Activated B cell treated with CpG ODN at 0.5 μM for 24 hours (primary cell): Measurements from ENCODE around the gene CAMK4. TPM values are rescaled to one million over a fixed set of nuclear protein-coding genes. Genes with fewer than 3 reads are reported as not detected.
A peak's percentile ranks its signal among the peaks of the same experiment; 100 is the strongest.

ENCODE experiments used
- ATAC-seq: fragments of 200-7000 bp; cut with Tn5 transposase; one replicate; pipeline ENCODE4 v1.10.0; 2021; ENCODE audit warnings: low read depth, mild to moderate bottlenecking, moderate library complexity
- CTCF ChIA-PET: fragments of 350-600 bp; sonication (Branson Sonifier 250); formaldehyde crosslinking; loops from one replicate; lab custom pipeline; 2021; ENCODE audit warnings: antibody characterized with exemption; lab: Charles Lee
- POLR2A ChIA-PET: fragments of 350-600 bp; sonication (Branson Sonifier 250); formaldehyde crosslinking; loops from one replicate; lab custom pipeline; 2021; ENCODE audit warnings: antibody characterized with exemption; lab: Charles Lee
- DNase-seq: peaks from one replicate; pipeline ENCODE4 v3.0.0; 2022
- H3K27ac Mint-ChIP-seq: one replicate; pipeline ENCODE4 v1.8.0; 2020; ENCODE audit warnings: mixed read lengths
- H3K27me3 Mint-ChIP-seq: one replicate; pipeline ENCODE4 v1.8.0; 2021; ENCODE audit warnings: mixed read lengths
- H3K36me3 Mint-ChIP-seq: one replicate; pipeline ENCODE4 v1.8.0; 2021; ENCODE audit warnings: low read depth, mixed read lengths
- H3K4me1 Mint-ChIP-seq: one replicate; pipeline ENCODE4 v1.8.0; 2021; ENCODE audit warnings: mixed read lengths
- H3K4me3 Mint-ChIP-seq: one replicate; pipeline ENCODE4 v1.8.0; 2020; ENCODE audit warnings: mild to moderate bottlenecking, mixed read lengths
- H3K9me3 Mint-ChIP-seq: one replicate; pipeline ENCODE4 v1.8.0; 2020; ENCODE audit warnings: mixed read lengths
- intact Hi-C: fragments of 100-400 bp; cut with micrococcal nuclease; formaldehyde crosslinking; loops from one replicate; pipeline ENCODE4 v1.15.1; 2024
- total RNA-seq: library from RNA; stranded (reverse); gene quantifications from 2 replicates; pipeline ENCODE4 v1.2.3, GENCODE V29; 2022
- TF ChIP-seq, protein P1 (sequence below): fragments of 200-600 bp; IDR thresholded peaks from one replicate; pipeline ENCODE4 v1.8.0; 2022; ENCODE audit warnings: antibody characterized with exemption, mild to moderate bottlenecking

CAMK4 gene
- total RNA-seq, 1 donor from 2014 or later = 6.3 TPM

GRCh38 chr5:111268300-111268699 lies 44.1 kb downstream of the CAMK4 start:
- intact Hi-C loops = no loop called here
- Mint-ChIP-seq H3K4me1 (no peaks in the 10 kb centered on the region), H3K9me3 (no peaks in the 10 kb centered on the region), H3K27ac (no peak overlapping the region), H3K27me3 (no peaks in the 10 kb centered on the region), H3K4me3 (no peak overlapping the region), H3K36me3 (no peaks in the 10 kb centered on the region)
- ChIA-PET CTCF (no interaction called here), POLR2A (no interaction called here)
- TF ChIP-seq, protein P1, sequence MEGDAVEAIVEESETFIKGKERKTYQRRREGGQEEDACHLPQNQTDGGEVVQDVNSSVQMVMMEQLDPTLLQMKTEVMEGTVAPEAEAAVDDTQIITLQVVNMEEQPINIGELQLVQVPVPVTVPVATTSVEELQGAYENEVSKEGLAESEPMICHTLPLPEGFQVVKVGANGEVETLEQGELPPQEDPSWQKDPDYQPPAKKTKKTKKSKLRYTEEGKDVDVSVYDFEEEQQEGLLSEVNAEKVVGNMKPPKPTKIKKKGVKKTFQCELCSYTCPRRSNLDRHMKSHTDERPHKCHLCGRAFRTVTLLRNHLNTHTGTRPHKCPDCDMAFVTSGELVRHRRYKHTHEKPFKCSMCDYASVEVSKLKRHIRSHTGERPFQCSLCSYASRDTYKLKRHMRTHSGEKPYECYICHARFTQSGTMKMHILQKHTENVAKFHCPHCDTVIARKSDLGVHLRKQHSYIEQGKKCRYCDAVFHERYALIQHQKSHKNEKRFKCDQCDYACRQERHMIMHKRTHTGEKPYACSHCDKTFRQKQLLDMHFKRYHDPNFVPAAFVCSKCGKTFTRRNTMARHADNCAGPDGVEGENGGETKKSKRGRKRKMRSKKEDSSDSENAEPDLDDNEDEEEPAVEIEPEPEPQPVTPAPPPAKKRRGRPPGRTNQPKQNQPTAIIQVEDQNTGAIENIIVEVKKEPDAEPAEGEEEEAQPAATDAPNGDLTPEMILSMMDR = no peak
- ATAC-seq = no peak
- no peak for DNase-seq

DNA sequence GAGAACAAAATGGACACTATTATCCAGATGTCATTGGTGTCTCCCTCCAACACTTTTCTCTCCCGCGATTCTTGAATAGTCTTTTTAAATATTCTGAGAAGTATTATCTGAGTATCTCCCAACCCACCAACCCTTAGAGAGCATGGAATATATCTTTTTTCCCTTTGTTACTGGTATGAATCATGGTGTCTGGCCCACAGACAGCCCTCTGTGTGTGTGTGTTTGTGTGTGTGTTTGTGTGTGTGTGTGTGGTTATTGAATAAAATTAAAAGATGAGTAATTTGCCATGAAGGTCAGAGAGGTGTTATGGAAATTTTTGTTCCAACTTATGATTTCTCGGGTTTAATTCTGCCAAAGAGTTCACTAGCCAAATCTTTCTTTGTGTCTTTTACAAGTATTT lies 47.7 kb downstream of the CAMK4 start:
- TF ChIP-seq, protein P1 = no peak
- Mint-ChIP-seq H3K4me1 (no peaks in the 10 kb centered on the region), H3K9me3 (no peaks in the 10 kb centered on the region), H3K27ac (no peak overlapping the region), H3K4me3 (no peak overlapping the region), H3K36me3 (no peaks in the 10 kb centered on the region), H3K27me3 (no peaks in the 10 kb centered on the region)
- ATAC-seq = no peak
- DNase-seq = no peak
- ChIA-PET POLR2A (no interaction called here), CTCF (no interaction called here)
- intact Hi-C loops = no loop called here

- CTCF ChIA-PET = interaction anchor here (2.4 kb wide), 1 partner anchor 118 kb away, joined by 8 read pairs; no protein-coding TSS in a partner anchor
- POLR2A ChIA-PET = no interaction called here
- TF ChIP-seq, protein P1 = no peak
- Mint-ChIP-seq H3K4me3 (no peak overlapping the region), H3K27ac (no peak overlapping the region), H3K36me3 (no peaks in the 10 kb centered on the region), H3K9me3 (no peaks in the 10 kb centered on the region), H3K4me1 (no peaks in the 10 kb centered on the region), H3K27me3 (no peaks in the 10 kb centered on the region)
- intact Hi-C loops = no loop called here
- DNase-seq (no peak), ATAC-seq (no peak)
These were observed 52.9 kb downstream of the CAMK4 start for GRCh38 chr5:111277061-111277460.

DNA sequence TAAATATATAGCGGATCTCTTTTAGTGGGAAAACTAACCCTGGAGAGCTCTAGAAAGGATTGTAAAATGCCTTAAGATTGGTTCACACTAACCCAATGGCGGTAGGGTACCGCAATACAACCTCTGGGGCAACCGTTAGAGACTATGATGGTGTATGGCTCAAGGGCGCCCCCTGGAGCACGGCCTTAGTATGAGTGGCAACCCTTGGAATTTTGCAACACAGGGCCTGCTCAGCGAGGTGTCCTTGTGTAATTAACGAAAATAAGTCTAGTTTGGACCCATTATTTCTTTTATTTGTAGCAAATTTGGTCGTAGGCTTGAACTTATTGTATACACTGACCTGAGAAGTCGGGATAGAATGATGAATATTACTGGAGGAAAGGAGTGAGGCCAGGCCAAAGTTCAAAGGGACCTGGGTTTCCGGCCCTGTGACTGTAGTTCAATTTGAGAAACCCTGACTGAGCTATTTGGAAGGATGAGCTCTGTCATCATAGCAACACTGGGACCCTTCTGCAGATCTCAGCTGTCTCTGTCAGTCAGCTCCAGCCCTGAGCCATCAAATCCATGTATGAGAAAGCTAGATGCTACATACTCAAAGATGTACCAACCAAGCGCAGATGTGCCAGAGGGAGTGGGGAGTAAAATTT lies 54.8 kb downstream of the CAMK4 start:
- POLR2A ChIA-PET = no interaction called here
- no peaks in the 10 kb centered on the region for H3K4me1 Mint-ChIP-seq

DNA sequence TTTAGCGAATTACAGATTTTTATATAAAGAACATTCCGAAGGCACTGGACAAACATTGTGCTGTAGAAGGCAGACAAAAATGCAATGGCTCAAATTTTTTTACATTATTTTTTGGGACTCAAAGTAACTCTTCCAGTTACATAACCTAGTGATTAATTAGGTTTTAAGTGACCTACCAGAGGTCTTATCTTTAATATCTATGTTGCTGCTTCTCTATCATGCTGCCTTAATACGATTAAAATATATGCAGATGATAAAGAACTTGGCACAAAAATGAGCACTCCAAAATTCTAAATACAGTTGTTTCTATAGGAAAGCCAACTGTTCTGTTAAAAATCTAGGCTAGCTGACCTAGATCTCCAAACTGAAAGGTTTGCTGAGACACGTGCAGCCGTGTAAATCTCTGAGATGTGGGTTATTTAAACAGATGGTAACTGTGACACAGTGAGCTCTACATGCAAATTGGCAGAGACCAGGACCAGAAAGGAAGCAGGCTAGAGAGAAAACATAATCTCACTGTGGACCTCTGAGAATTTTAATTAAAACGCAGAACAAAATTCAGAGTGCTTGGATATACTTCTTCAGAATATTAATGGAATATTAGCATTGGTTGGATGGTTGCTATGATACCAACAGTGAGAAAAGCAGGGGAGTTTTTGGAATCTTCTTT lies 56.2 kb downstream of the CAMK4 start:
- intact Hi-C loops = no loop called here
- TF ChIP-seq, protein P1 = no peak
- H3K4me3 Mint-ChIP-seq = no peak overlapping the region
- no peaks in the 10 kb centered on the region for H3K9me3 Mint-ChIP-seq
- H3K36me3 Mint-ChIP-seq = no peaks in the 10 kb centered on the region
- ChIA-PET POLR2A (no interaction called here), CTCF (interaction anchor here (0.6 to 1.7 kb wide), 3 partner anchors 46 to 124 kb away, joined by 4 to 5 read pairs (median 4); no protein-coding TSS in a partner anchor)
- ATAC-seq = no peak
- H3K4me1 Mint-ChIP-seq = no peaks in the 10 kb centered on the region
- DNase-seq = no peak
- no peak overlapping the region for H3K27ac Mint-ChIP-seq
- H3K27me3 Mint-ChIP-seq = no peaks in the 10 kb centered on the region

More for the DNA sequence above, 54.8 kb downstream of the CAMK4 start:
- no peaks in the 10 kb centered on the region for H3K27me3 Mint-ChIP-seq
- intact Hi-C loops = loop anchor here (1.0 to 2.0 kb wide), 4 partner anchors 54 to 868 kb away; partner anchors contain the start of gene CAMK4
- peak; percentile 39 for DNase-seq
- TF ChIP-seq, protein P1 = no peak
- peak; percentile 76 for ATAC-seq
- CTCF ChIA-PET = interaction anchor here (0.6 to 2.4 kb wide), 7 partner anchors 26 to 124 kb away, joined by 3 to 8 read pairs (median 4); no protein-coding TSS in a partner anchor
- H3K36me3 Mint-ChIP-seq = no peaks in the 10 kb centered on the region
- no peaks in the 10 kb centered on the region for H3K9me3 Mint-ChIP-seq
- H3K27ac Mint-ChIP-seq = no peak overlapping the region
- H3K4me3 Mint-ChIP-seq = no peak overlapping the region
